Heart right ventricle (tissue), 16 donors: ENCODE measurements around the gene RASGRF2. TPM values are rescaled to one million over a fixed set of nuclear protein-coding genes. Genes with fewer than 3 reads are reported as not detected.

Experiments used
- ATAC-seq, 8 donors: fragments of 200-7000 bp; cut with Tn5 transposase; one replicate each; pipeline ENCODE4 v1.9.1; 2020; ENCODE audit warnings: mild to moderate bottlenecking in 8 of 8, moderate library complexity in 8 of 8, moderate number of reproducible peaks in 1 of 8
- DNase-seq, 2 donors: peaks; one replicate each; pipeline ENCODE4 v3.0.0-alpha.2; 2020
- H3K27ac ChIP-seq, 10 donors: fragments of 200-600 bp; sonication (generic) in 2 of 10; one replicate each; pipeline versions ENCODE4 v1.5.0 to v1.8.0; 2020 to 2022; ENCODE audit warnings: mild to moderate bottlenecking in 3 of 10
- H3K27me3 ChIP-seq, 7 donors: fragments of 200-600 bp; one replicate each; pipeline ENCODE4 v1.8.0; 2021 to 2022; ENCODE audit warnings: mild to moderate bottlenecking in 2 of 7
- H3K36me3 ChIP-seq, 9 donors: fragments of 200-600 bp; sonication (generic) in 1 of 9; one replicate each; pipeline versions ENCODE4 v1.5.0 to v1.8.0; 2020 to 2022; ENCODE audit warnings: mild to moderate bottlenecking in 2 of 9
- H3K4me1 ChIP-seq, 9 donors: fragments of 200-600 bp; sonication (generic) in 1 of 9; one replicate each; pipeline versions ENCODE4 v1.5.0 to v1.8.0; 2020 to 2022; ENCODE audit warnings: mild to moderate bottlenecking in 4 of 9
- H3K4me3 ChIP-seq, 10 donors: fragments of 200-600 bp; sonication (generic) in 2 of 10; one replicate each; pipeline versions ENCODE4 v1.5.0 to v1.8.0; 2020 to 2022; ENCODE audit warnings: mild to moderate bottlenecking in 7 of 10, moderate library complexity in 2 of 10
- H3K9me3 ChIP-seq, 11 donors: fragments of 200-600 bp in 10 of 11; sonication (generic) in 2 of 11; one replicate each; pipeline versions ENCODE4 v1.5.0 to v1.8.0; 2013 to 2022; ENCODE audit warnings: mild to moderate bottlenecking in 2 of 11, control low read depth in 1 of 11, moderate library complexity in 1 of 11
- WGBS, 2 donors: extraction: QIAGEN DNeasy Blood & Tissue Kit; methylation state at CpG; one replicate each; pipeline ENCODE4 v1.1.7; 2013; ENCODE audit warnings: inconsistent platforms in 1 of 2; 5-methylcytosine and 5-hydroxymethylcytosine counted together
- intact Hi-C, 10 donors: fragments of 100-400 bp; cut with DNase I; formaldehyde crosslinking; loops; one replicate each; pipeline versions ENCODE4 v1.11.1 to v1.14.2; 2022
- polyA plus RNA-seq, 2 donors: library from polyadenylated mRNA; stranded (reverse); fragments of 200-250 nt; gene quantifications; one replicate each; pipeline ENCODE4 v1.2.3, GENCODE V29; 2013
- total RNA-seq, 10 donors: library from RNA; stranded (reverse); fragmentation: NEBNext Ultra II Directional in 3 of 10; extraction: Animal tissue kit (Norgen Biotek cat#: 25700) in 3 of 10; gene quantifications; one replicate each; pipeline versions ENCODE4 v1.2.1 to v1.2.4, GENCODE V29; 2021 to 2023
- TF ChIP-seq, protein P1 (sequence below), 9 donors: fragments of 200-600 bp; sonication (generic) in 2 of 9; IDR thresholded peaks; one replicate each; pipeline versions ENCODE4 v1.5.0 to v1.8.0; 2021 to 2022; ENCODE audit warnings: antibody characterized with exemption in 9 of 9, mild to moderate bottlenecking in 5 of 9, moderate library complexity in 1 of 9
- donor health status: Arrhythmogenic right ventricular cardiomyopathy.
- donor health status: ischemic (EF 13 %, LVEDD 7.1; RV severe dilation, severe dysfunction).
- donor health status: healthy with polysubstance abuse.
- donor health status: DM: no; HTN: yes; CAD: no.
- donor health status: DM: no; HTN: no; CAD: no.
- donor health status: ischemic (EF 25% LVEDD 6.9; RV normal size, moderate dysfunction).
- donor health status: ischemic (EF 25% LVEDD 5.7; RV mildly dilated, moderate dysfunction).
- donor health status: healthy.
- donor health status: DM: yes; HTN: yes; CAD: no.
- donor health status: Ischemic cardiomyopathy.
- donor health status: ischemic (EF 35%, LVEDD 5.7; RV mildly dilated, moderate dysfunction).
- donor health status: nonischemic (EF 11% LVEDD 7.7; RV severe dilation, severe dysfunction).
- donor health status: DM: yes; HTN: yes; CAD: no.
- donor health status: PGD.
- donor health status: ischemic (EF 29% LVEDD 5.4; RV normal size, mild dysfunction).
- donor health status: nonischemic (EF 23%, LVEDD 6.1; RV moderate dilation, normal function).

The RASGRF2 gene
- total and polyA plus RNA-seq, 12 donors, result 2.9 to 13.4 (median 6.8) TPM

DNA sequence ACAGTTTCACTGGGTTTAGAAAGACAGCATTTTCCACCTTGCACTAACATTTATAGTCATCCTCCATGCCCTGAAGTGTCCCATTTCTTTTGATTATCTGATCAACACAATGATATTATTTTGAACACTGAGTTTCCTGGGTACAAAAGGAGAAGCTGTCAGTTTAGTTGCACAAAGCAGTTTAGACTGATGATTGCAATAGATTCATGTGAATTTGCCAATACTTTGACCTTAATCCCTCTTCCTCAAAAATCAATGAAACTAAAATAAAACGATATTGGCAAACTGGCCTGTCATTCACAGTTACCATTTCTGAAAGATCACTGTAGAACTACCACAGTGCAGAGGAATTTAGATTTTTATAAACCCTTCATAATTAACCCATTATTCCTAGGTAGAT lies 34.2 kb upstream of the RASGRF2 start:
- Histone ChIP-seq H3K4me1 (peaks cover 0 to 8% (median 0%) of the 10 kb centered on the region in 9 donors), H3K36me3 (no peaks in the 10 kb centered on the region), H3K9me3 (no peaks in the 10 kb centered on the region), H3K27me3 (no peaks in the 10 kb centered on the region), H3K4me3 (no peak overlapping the region), H3K27ac (no peak overlapping the region)
- DNase-seq, result no peak
- no peak for ATAC-seq
- intact Hi-C loops, result no loop called here
- 92 to 98% methylated on average over 1 of the region's 1 CpG for WGBS, 2 donors
- TF ChIP-seq, protein P1, sequence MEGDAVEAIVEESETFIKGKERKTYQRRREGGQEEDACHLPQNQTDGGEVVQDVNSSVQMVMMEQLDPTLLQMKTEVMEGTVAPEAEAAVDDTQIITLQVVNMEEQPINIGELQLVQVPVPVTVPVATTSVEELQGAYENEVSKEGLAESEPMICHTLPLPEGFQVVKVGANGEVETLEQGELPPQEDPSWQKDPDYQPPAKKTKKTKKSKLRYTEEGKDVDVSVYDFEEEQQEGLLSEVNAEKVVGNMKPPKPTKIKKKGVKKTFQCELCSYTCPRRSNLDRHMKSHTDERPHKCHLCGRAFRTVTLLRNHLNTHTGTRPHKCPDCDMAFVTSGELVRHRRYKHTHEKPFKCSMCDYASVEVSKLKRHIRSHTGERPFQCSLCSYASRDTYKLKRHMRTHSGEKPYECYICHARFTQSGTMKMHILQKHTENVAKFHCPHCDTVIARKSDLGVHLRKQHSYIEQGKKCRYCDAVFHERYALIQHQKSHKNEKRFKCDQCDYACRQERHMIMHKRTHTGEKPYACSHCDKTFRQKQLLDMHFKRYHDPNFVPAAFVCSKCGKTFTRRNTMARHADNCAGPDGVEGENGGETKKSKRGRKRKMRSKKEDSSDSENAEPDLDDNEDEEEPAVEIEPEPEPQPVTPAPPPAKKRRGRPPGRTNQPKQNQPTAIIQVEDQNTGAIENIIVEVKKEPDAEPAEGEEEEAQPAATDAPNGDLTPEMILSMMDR (IDR thresholded peaks at IDR 0.05), result no peak

DNA sequence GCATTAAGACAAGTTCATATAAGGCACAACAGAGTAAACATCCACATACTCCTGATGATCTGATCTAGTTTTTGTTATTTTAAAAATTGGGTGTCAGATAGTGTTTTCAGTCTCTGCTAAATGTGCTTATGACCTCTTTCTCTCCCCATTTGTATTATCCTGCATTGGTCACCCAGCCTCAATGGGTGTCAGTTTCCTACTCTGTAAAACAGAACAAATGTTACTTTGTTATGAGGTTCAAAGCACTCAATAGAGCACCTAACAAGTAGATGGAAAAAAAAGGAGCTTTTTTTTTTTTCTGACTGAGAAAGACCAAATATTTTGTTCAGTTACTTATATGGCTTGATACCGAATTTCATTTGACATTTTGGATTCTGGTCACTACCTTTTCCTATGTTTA lies 33.6 kb upstream of the RASGRF2 start:
- ATAC-seq (no peak), DNase-seq (no peak)
- H3K4me3 ChIP-seq, result no peak overlapping the region
- 87 to 92% methylated on average over 1 of the region's 1 CpG for WGBS, 2 donors
- TF ChIP-seq, protein P1 (IDR thresholded peaks at IDR 0.05), result no peak
- H3K36me3 ChIP-seq, result no peaks in the 10 kb centered on the region
- H3K27me3 ChIP-seq, result no peaks in the 10 kb centered on the region
- intact Hi-C loops, result no loop called here
- no peak overlapping the region for H3K27ac ChIP-seq
- H3K9me3 ChIP-seq, result no peaks in the 10 kb centered on the region
- peaks cover 0 to 8% (median 0%) of the 10 kb centered on the region in 9 donors for H3K4me1 ChIP-seq

DNA sequence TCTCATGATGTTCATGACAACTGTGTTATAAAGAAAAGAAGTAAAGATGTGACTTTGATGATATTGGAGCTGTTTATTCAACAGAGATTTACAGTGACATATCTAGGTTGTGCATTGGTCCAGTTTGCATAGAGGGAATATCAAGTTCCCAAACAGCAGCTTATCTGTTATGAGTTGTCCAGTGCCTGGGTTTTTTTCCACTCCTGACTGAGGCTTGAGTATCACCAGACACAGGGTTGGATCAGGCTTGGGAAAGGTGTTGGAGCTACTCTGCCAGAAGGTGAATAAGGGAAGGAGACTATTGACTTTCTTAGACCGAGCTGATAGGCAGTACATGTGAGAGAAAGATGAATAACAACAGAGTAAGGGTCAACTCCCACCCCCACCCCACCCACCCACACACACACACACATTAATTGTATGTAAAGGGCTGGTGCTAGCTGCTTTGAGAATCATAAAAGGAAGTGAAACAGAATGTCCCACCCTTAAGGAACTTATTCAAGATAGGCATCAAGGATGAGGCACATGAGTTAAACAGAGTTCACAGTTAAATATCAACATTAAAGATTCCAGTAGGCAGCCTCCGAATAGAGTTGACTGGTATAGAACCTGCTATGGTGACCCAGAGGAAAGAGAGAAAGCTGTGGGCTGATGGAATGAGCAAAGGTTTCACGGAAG lies 33.0 kb upstream of the RASGRF2 start:
- TF ChIP-seq, protein P1 (IDR thresholded peaks at IDR 0.05), result no peak
- 77 to 78% methylated on average over 3 of the region's 3 CpGs for WGBS, 2 donors
- no peaks in the 10 kb centered on the region for H3K36me3 ChIP-seq
- no peak overlapping the region for H3K4me3 ChIP-seq
- intact Hi-C loops, result no loop called here
- H3K27me3 ChIP-seq, result no peaks in the 10 kb centered on the region
- H3K9me3 ChIP-seq, result no peaks in the 10 kb centered on the region
- no peak for DNase-seq
- peaks cover 0 to 8% (median 0%) of the 10 kb centered on the region in 9 donors for H3K4me1 ChIP-seq
- ATAC-seq, result peak in 1 of 8 donors; percentile 46
- H3K27ac ChIP-seq, result no peak overlapping the region

DNA sequence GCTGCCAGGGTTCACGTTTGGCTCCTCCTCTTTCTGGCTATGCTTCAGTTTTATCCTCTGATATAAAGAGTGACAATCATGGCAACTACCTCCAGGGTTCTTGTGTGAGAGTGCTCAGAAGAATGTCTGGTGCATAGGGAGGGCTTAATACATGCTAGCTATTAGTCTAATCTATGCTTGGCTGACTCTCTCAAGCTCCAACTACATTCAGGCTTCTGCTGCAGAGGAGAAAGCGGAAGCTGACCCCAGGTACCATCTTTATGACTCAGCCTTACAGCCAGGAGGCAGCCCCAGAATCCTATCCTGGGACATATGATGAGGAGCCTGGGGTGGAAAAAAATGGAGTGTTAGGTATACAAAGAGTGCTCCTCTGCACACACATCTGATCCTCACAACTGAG lies 32.1 kb upstream of the RASGRF2 start:
- TF ChIP-seq, protein P1 (IDR thresholded peaks at IDR 0.05), result no peak
- H3K27ac ChIP-seq, result no peak overlapping the region
- H3K36me3 ChIP-seq, result no peaks in the 10 kb centered on the region
- no peaks in the 10 kb centered on the region for H3K9me3 ChIP-seq
- 68 to 74% methylated on average over 2 of the region's 2 CpGs for WGBS, 2 donors
- DNase-seq (no peak), ATAC-seq (no peak)
- H3K4me1 ChIP-seq, result peaks cover 0 to 8% (median 0%) of the 10 kb centered on the region in 9 donors
- H3K27me3 ChIP-seq, result no peaks in the 10 kb centered on the region
- intact Hi-C loops, result no loop called here
- no peak overlapping the region for H3K4me3 ChIP-seq
